DMS 273 (cell line): ENCODE measurements around the gene PAQR7.

Experiments used
- DNase-seq: peaks from one replicate; lab custom pipeline; 2025; ENCODE audit not compliant: unreplicated experiment; lab: John Stamatoyannopoulos, UW

Gene PAQR7

DNA sequence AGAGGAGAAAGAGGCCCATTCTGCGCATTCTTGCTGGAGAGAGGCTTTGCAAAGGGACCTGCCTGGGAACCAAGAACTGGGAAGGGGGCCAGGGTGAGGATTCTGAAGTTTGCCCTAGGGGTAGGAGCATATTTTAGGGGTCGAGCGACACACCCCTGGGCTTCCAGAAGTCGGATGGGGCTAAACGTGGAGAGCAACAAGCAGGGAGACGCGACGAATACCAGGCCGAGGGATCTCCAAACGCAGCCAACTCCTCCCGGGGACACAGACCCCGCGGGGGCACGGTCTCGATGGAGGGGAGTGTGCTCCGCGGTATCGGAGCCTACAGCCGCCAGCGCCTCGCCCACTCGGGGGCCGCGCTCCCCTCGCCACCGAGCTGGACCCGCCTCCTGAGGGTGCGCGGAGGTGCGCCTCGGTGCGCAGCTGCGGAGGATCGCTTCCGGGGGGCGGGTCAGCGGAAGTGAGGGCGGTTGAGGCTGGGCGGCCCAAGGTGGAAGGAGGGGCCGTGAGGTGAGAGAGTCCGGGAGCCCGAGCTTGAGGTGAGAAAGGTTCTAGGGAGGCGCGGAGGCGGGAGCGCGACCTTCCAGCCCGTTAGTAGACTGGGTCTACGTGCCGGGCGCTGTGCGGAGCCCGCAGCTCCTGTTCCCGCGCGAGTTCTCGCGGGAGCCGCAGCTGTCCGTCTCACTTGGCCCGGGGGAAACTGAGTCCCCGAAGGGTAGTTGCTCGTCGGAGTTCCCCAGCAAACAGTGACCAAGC lies 55.8 kb downstream of the PAQR7 start, which contains the start of gene MTFR1L:
TSS of gene MTFR1L (plus strand) at position 464 of the 756 bp plus-strand sequence. CDS start 3,151 bp downstream, outside the sequence.
- DNase-seq = peak; percentile 92

DNA sequence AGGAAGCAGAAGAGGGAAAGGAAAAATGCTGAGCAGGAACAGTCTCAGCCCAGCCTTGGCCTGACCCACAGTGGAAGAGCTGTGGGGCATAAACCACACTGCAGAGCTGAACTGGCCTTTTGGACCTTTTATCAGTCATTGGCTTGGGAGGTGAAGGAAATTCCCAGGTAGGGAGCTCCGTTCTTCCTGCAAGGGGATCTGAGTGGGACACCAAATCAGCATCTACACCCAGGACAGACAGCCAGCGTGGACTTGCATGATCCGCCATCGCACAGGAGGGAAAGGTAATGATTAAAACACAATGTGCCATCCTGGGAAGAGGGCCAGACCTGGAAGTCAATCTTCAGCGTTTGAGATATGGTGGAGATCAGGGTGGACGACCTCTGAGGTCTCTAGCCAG lies 56.9 kb downstream of the PAQR7 start:
- no peak for DNase-seq

DNA sequence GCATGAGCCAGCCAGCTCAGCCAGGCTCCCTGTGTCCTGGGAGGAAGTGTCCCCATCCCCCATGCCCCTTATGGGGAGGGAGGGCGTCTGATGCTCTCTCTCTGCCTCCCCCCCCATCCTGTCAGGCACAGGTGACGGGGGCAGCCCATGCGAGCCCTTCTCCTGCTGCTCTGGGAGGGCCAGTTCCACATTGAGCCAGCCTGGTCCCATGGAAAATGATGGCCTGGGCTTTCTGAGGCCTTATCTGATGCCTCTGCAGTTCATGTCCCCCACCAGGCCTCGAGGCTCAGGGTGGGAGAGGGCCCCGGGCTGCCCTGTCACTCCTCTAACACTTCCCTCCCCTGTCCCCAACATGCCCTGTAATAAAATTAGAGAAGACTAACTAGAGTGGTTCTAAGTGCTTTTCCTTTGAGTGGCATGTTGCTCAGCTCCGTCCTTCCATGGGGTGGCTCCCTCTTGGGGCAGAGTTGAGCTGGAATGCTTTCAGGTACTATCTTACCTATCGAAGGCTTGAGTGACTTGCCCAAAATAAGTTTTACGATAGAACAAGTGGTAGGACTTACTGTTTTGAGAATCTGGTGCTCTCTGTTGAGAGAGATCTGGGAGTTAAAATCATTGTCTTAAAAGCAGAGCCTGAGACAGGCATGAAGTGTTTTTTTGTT lies 57.5 kb downstream of the PAQR7 start:
- DNase-seq = peak; percentile 33

DNA sequence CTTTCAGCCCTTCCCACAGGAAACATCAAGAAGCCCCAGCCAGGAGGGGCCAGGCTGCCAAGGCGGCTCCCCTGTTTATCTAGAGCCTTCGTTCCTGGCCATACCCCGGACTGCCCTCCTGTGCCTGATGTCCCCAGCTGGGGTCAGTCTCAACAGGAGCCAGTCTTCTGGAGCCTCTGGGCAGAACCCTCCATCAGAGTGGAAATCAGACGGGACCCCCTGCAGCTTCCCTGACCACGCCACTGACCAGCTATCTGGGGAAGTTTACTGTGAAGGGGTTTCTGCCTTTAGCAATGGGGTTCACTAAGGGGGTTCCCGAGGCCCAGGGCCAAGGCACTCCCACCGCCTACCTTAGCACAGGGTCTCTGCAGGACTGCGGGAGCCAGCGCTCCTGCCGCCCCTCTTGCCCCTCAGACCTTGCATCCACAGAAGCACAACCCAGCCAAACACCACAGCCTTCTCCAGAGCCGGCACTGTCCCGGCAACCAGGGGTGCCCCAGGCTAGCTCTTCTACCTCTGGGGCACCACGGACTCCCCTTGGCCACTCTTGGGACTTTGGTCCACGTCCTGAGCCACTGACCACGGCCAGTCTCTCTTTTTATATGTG lies 59.3 kb downstream of the PAQR7 start:
- no peak for DNase-seq

DNA sequence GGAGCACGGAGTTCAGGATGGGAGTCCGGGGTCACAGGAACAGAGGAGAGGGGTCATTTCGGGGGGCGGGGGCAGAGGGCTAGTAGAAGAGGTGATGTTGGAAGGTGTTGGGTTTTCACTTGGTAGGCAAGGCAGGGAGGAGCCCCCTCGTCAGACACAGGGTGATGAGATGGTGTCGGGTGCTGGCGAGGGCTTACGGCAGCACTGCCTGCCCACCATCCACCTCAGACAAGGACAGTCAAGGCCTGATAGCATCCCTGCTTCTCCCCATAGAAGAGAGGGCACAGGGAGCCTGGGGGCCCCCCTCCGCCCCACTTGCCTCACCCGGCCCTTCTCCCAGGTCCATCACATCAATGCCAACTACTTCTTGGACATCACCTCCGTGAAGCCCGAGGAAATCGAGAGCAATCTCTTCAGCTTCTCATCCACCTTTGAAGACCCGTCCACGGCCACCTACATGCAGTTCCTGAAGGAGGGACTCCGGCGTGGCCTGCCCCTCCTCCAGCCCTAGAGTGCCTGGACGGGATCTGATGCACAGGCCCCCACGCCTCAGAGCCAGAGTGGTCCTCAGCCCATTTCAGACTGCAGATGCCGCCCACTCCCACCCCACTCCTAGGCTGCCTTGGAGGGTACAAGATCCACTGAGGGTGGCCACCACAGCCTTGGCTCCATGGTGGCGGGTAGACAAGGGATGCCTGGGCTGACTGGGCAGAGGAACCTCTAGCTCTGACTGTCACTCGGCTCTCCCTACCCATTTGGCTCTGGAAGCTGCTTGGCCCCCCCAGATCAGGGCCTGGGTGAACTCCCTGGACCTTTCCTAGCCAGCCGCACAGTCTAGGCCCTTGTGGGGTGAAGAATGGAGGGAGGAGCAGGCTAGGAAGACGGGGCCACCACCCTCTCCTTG lies 60.0 kb downstream of the PAQR7 start:
- DNase-seq = no peak

DNA sequence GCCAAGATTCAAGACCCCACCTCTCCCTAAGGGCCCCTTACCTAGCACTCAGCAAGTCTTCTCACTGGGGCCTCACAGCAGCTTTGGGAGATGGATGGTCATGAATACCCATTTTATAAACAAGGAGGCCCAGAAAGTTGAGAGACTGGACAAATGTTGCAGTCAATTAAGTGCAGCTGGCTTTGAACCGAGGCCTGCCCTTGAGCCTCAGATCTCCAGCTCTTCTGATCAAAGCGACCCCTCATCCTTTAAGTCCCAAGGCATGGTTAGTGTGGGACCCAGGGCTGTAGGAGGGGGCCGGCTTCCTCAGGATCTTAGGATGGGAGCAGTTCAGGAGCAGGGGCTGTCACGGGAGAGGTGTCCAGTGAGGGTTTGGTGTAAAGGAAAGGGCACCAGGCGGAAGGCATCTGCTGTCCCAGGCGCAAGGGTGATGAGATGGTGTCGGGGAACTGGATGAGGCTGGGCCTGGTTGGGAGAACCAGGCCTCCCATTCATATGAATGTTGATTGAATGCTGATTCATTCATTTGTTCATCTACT lies 60.9 kb downstream of the PAQR7 start:
- no peak for DNase-seq

DNA sequence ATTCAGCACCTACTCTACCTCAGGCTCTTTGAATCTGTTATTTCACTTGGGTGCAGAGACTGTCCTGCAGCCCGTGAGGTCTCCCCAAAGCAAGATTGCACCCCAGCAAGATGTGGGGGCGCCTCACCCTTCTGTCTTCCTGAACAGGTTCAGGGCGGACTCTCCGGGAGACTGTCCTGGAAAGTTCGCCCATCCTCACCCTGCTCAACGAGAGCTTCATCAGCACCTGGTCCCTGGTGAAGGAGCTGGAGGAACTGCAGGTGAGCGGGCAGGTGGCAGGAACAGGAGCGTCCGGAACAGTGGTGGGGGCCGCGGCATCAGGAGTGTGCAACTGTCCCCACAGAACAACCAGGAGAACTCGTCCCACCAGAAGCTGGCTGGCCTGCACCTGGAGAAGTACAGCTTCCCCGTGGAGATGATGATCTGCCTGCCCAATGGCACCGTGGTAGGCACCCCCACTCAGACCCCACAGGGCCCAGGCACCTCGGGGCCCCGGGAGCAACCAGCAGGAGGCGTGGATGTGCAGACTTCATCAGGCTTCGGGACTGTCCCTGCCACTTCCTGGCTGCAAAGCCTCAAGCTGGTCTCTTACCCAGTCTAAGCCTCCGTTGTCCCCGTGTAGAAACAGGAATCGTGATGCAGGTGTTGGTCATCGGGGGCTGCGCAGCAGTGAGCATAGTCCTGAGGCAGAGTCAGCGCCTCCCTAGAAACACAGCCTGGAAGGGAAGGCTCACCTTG lies 61.6 kb downstream of the PAQR7 start:
- DNase-seq = no peak

DNA sequence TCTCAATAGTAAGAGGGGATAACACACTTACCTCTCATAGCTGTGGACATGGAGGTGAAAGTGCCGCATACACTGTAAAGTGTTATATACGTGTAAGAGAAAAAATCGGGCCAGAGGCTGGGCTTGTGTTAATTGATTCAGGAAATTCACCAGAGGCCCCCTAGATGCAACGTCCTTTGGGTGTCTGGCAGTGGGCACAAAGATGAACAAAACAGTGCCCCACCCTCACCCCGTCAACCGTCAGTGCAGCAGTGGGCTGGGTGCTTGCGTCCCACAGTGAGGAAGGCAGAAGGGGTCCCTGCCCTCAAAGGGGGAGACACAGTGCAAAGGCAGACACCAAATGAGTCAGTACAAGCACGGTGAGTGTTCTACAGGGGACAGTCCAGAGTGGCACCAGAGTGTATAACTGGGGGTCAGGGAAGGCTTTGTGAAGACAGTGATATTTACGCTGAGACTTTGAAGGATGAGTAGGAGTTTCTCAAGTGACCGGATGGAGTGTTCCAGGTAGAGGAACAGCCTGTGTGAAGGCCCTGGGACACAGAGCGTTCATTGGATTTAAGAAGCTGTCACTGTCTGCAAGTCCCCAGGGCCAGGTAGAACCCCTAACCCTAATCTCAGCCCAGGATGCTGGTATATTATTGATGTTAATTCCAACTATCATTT lies 62.3 kb downstream of the PAQR7 start:
- DNase-seq = no peak
